GM19099 (cell line): Measurements from ENCODE around the gene DPEP1.

ENCODE experiments used
- POLR2A ChIP-seq: IDR thresholded peaks from 3 replicates; pipeline ENCODE4 v1.6.1; 2011; ENCODE audit warnings: low read depth; ENCODE audit not compliant: insufficient read length; ENCODE audit errors: extremely low read depth

The DPEP1 gene

GRCh38 chr16:89670496-89671431 lies 57.3 kb downstream of the DPEP1 start:
- TF ChIP-seq POLR2A: no peak

GRCh38 chr16:89672177-89672941 lies 58.9 kb downstream of the DPEP1 start:
- no peak for TF ChIP-seq POLR2A

GRCh38 chr16:89678258-89678657 lies 64.8 kb downstream of the DPEP1 start:
- no peak for TF ChIP-seq POLR2A

GRCh38 chr16:89685916-89686315 lies 72.5 kb downstream of the DPEP1 start:
- TF ChIP-seq POLR2A: no peak

GRCh38 chr16:89686520-89687091 lies 73.2 kb downstream of the DPEP1 start, which contains the start of gene CDK10:
Gene CDK10 (plus strand): TSS chr16:89686689. CDS start chr16:89686711, 22 bp downstream.
- peak; percentile 92 for TF ChIP-seq POLR2A

GRCh38 chr16:89687092-89687940 lies 73.9 kb downstream of the DPEP1 start:
- no peak for TF ChIP-seq POLR2A
